Natural killer cell (primary cell): ENCODE results near the gene ZNF577. TPM values are rescaled to one million over a fixed set of nuclear protein-coding genes. Genes with fewer than 3 reads are reported as not detected.

Experiments used
- ATAC-seq, 3 donors: fragments of 150-1000 bp in 2 of 3; fragments of 200-7000 bp in 1 of 3; cut with Tn5 transposase; 1 replicate in 1 of 3; 2 replicates in 2 of 3; pipeline ENCODE4 v1.10.0; 2021; ENCODE audit warnings: mild to moderate bottlenecking in 2 of 3, moderate library complexity in 2 of 3
- DNase-seq, 2 donors: peaks; one replicate each; pipeline versions ENCODE4 v3.0.0 to v3.0.0-alpha.2; 2013 to 2021; ENCODE audit warnings: mixed read lengths in 1 of 2
- H3K27ac ChIP-seq: one replicate; pipeline ENCODE4 v1.5.1; 2013; ENCODE audit warnings: mild to moderate bottlenecking, low read length
- H3K27me3 ChIP-seq: one replicate; pipeline ENCODE4 v1.6.1; 2013; ENCODE audit warnings: low read length; ENCODE audit not compliant: control insufficient read depth, insufficient read depth
- H3K36me3 ChIP-seq: one replicate; pipeline ENCODE4 v1.6.1; 2013; ENCODE audit warnings: low read length; ENCODE audit not compliant: control insufficient read depth, insufficient read depth
- H3K4me1 ChIP-seq: one replicate; pipeline ENCODE4 v1.6.1; 2013; ENCODE audit warnings: low read length; ENCODE audit not compliant: control insufficient read depth, insufficient read depth
- H3K4me3 ChIP-seq: one replicate; pipeline ENCODE4 v1.5.1; 2013; ENCODE audit warnings: low read length
- H3K9me3 ChIP-seq: one replicate; pipeline ENCODE4 v1.6.1; 2013; ENCODE audit warnings: low read length; ENCODE audit not compliant: control insufficient read depth, insufficient read depth
- H3K27ac Mint-ChIP-seq, 2 donors: one replicate each; pipeline ENCODE4 v1.8.0; 2022; ENCODE audit warnings: mild to moderate bottlenecking in 2 of 2, mixed read lengths in 2 of 2, moderate library complexity in 1 of 2
- H3K27me3 Mint-ChIP-seq, 2 donors: one replicate each; pipeline ENCODE4 v1.8.0; 2022; ENCODE audit warnings: low read depth in 2 of 2, mixed read lengths in 2 of 2
- H3K36me3 Mint-ChIP-seq: one replicate; pipeline ENCODE4 v1.8.0; 2022; ENCODE audit warnings: mixed read lengths
- H3K4me1 Mint-ChIP-seq, 2 donors: one replicate each; pipeline ENCODE4 v1.8.0; 2022; ENCODE audit warnings: mixed read lengths in 2 of 2
- H3K4me3 Mint-ChIP-seq: one replicate; pipeline ENCODE4 v1.8.0; 2022; ENCODE audit warnings: mild to moderate bottlenecking, moderate library complexity, mixed read lengths
- H3K9me3 Mint-ChIP-seq, 2 donors: one replicate each; pipeline ENCODE4 v1.8.0; 2022; ENCODE audit warnings: mixed read lengths in 2 of 2
- WGBS: methylation state at CpG from one replicate; pipeline ENCODE4 v1.1.7; 2013; ENCODE audit warnings: missing lambda C conversion rate; ENCODE audit not compliant: insufficient coverage; 5-methylcytosine and 5-hydroxymethylcytosine counted together
- intact Hi-C: fragments of 100-400 bp; cut with micrococcal nuclease; formaldehyde crosslinking; loops from one replicate; pipeline ENCODE4 v1.14.2; 2022
- total RNA-seq, 4 donors: library from RNA; stranded (reverse); fragments of 120-200 nt in 1 of 4; gene quantifications; one replicate each; pipeline versions ENCODE4 v1.2.3 to v1.2.4, GENCODE V29; 2013 to 2022
- TF ChIP-seq, protein P1 (sequence below): fragments of 200-600 bp; IDR thresholded peaks from one replicate; pipeline ENCODE4 v1.8.0; 2022; ENCODE audit warnings: antibody characterized with exemption

The ZNF577 gene
- total RNA-seq, 3 donors from 2014 or later (not counting 1 experiment from before 2014, with no cell fraction given), result 8.5 to 15.6 (median 12.4) TPM

DNA sequence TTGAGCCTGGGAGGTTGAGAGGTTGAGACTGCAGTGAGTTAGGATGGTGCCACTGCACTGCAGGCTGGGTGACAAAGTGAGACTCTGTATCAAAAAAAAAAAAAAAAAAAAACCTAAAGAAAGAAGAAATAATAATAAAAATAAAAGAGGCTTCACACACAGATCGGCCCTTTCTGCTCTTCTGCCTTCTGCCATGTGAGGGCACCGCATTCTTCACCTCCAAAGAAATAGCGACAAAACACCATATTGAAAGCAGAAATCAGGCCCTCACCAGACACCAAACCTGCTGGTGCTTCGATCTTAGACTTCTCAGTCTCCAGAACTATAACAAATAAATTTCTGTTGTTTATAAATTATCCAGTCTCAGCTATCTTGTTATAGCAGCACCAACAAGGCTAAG is 14.1 kb upstream of the ZNF577 start:
- H3K4me3 Mint-ChIP-seq, result no peak overlapping the region
- Histone ChIP-seq H3K36me3 (peaks cover 33% of the 10 kb centered on the region), H3K27me3 (no peaks in the 10 kb centered on the region), H3K4me3 (no peak overlapping the region), H3K9me3 (peaks cover 50% of the 10 kb centered on the region), H3K27ac (no peak overlapping the region), H3K4me1 (peaks cover 15% of the 10 kb centered on the region)
- H3K4me1 Mint-ChIP-seq, result peaks cover 34 to 35% of the 10 kb centered on the region in 2 donors
- peaks cover 2 to 9% of the 10 kb centered on the region in 2 donors for H3K9me3 Mint-ChIP-seq
- intact Hi-C loops, result loop anchor here (5.0 kb wide), 1 partner anchor 105 kb away; the partner anchor contains the start of gene ZNF615
- peaks cover 0 to 6% of the 10 kb centered on the region in 2 donors for H3K27me3 Mint-ChIP-seq
- TF ChIP-seq, protein P1, sequence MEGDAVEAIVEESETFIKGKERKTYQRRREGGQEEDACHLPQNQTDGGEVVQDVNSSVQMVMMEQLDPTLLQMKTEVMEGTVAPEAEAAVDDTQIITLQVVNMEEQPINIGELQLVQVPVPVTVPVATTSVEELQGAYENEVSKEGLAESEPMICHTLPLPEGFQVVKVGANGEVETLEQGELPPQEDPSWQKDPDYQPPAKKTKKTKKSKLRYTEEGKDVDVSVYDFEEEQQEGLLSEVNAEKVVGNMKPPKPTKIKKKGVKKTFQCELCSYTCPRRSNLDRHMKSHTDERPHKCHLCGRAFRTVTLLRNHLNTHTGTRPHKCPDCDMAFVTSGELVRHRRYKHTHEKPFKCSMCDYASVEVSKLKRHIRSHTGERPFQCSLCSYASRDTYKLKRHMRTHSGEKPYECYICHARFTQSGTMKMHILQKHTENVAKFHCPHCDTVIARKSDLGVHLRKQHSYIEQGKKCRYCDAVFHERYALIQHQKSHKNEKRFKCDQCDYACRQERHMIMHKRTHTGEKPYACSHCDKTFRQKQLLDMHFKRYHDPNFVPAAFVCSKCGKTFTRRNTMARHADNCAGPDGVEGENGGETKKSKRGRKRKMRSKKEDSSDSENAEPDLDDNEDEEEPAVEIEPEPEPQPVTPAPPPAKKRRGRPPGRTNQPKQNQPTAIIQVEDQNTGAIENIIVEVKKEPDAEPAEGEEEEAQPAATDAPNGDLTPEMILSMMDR, result no peak
- H3K27ac Mint-ChIP-seq, result no peak overlapping the region
- DNase-seq (no peak), ATAC-seq (no peak)
- WGBS, result 97% methylated on average over 4 of the region's 4 CpGs
- peaks cover 28% of the 10 kb centered on the region for H3K36me3 Mint-ChIP-seq

GRCh38 chr19:51891193-51891747 is 3.5 kb upstream of the ZNF577 start:
- 97% methylated on average over 9 of the region's 10 CpGs for WGBS
- intact Hi-C loops, result no loop called here
- H3K9me3 ChIP-seq, result peaks cover 78% of the 10 kb centered on the region

DNA sequence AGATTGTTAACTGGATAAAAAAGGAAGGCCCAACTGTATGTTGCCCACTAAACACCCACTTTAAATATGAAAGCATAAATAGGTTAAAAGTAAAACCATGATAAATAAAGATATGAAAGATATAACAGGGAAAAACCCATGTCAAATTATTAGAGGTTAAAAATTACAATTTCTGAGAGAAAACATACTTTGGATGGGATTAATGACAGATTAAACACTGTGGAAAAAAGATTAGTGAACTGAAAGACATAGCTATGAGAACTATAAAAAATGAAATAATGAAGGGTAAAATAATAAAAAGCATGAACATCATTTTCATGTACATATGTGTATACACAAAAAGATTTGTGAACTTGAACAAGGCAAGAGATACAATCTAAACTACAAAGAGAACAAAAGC is 2.2 kb upstream of the ZNF577 start:
- no peaks in the 10 kb centered on the region for H3K27me3 Mint-ChIP-seq
- H3K36me3 Mint-ChIP-seq, result peaks cover 71% of the 10 kb centered on the region
- Histone ChIP-seq H3K36me3 (peaks cover 47% of the 10 kb centered on the region), H3K27ac (no peak overlapping the region), H3K9me3 (peaks cover 70% of the 10 kb centered on the region), H3K4me1 (peaks cover 3% of the 10 kb centered on the region), H3K27me3 (no peaks in the 10 kb centered on the region), H3K4me3 (no peak overlapping the region)
- no peak for DNase-seq
- H3K9me3 Mint-ChIP-seq, result peaks cover 11 to 40% of the 10 kb centered on the region in 2 donors
- intact Hi-C loops, result loop anchor here (10.0 kb wide), 1 partner anchor 55 kb away; no protein-coding TSS in a partner anchor
- H3K4me1 Mint-ChIP-seq, result peaks cover 19% of the 10 kb centered on the region in 2 donors
- no peak for ATAC-seq
- no peak overlapping the region for H3K27ac Mint-ChIP-seq
- H3K4me3 Mint-ChIP-seq, result no peak overlapping the region
- TF ChIP-seq, protein P1, result no peak

More at GRCh38 chr19:51891193-51891747, 3.5 kb upstream of the ZNF577 start:
- H3K36me3 ChIP-seq, result peaks cover 60% of the 10 kb centered on the region
- ATAC-seq (no peak), DNase-seq (peak in 1 of 2 donors; percentile 18)
- H3K4me1 Mint-ChIP-seq, result peaks cover 19% of the 10 kb centered on the region in 2 donors
- H3K27me3 ChIP-seq, result no peaks in the 10 kb centered on the region
- peaks cover 3% of the 10 kb centered on the region for H3K4me1 ChIP-seq
- H3K36me3 Mint-ChIP-seq, result peaks cover 74% of the 10 kb centered on the region
- peaks cover 14 to 42% of the 10 kb centered on the region in 2 donors for H3K9me3 Mint-ChIP-seq
- H3K4me3 Mint-ChIP-seq, result no peak overlapping the region
- TF ChIP-seq, protein P1, result no peak
- no peak overlapping the region for H3K27ac ChIP-seq
- H3K27ac Mint-ChIP-seq, result peak overlapping the region in 1 of 2 donors; percentile 43
- H3K4me3 ChIP-seq, result no peak overlapping the region
- no peaks in the 10 kb centered on the region for H3K27me3 Mint-ChIP-seq

- TF ChIP-seq, protein P1, result no peak
- H3K27me3 ChIP-seq, result no peaks in the 10 kb centered on the region
- Mint-ChIP-seq H3K27ac (no peak overlapping the region), H3K36me3 (peaks cover 43% of the 10 kb centered on the region), H3K4me3 (no peak overlapping the region), H3K27me3 (no peaks in the 10 kb centered on the region), H3K9me3 (peaks cover 12 to 29% of the 10 kb centered on the region in 2 donors), H3K4me1 (peaks cover 13 to 19% of the 10 kb centered on the region in 2 donors)
- ATAC-seq, result no peak
- intact Hi-C loops, result loop anchor here (10.0 kb wide), 1 partner anchor 60 kb away; no protein-coding TSS in a partner anchor
- peaks cover 60% of the 10 kb centered on the region for H3K9me3 ChIP-seq
- H3K27ac ChIP-seq, result no peak overlapping the region
- H3K4me3 ChIP-seq, result no peak overlapping the region
- peaks cover 3% of the 10 kb centered on the region for H3K4me1 ChIP-seq
- H3K36me3 ChIP-seq, result peaks cover 12% of the 10 kb centered on the region
- 100% methylated on average over 2 of the region's 2 CpGs for WGBS
- DNase-seq, result no peak
Observed at GRCh38 chr19:51884713-51885112, 3.0 kb downstream of the ZNF577 start.
